WTC11 (cell line): ENCODE data around the gene SLK. TPM values are rescaled to one million over a fixed set of nuclear protein-coding genes. Genes with fewer than 3 reads are reported as not detected.

Source experiments
- ATAC-seq: fragments of 200-7000 bp; cut with Tn5 transposase; 2 replicates; pipeline ENCODE4 v1.10.0; 2021; ENCODE audit warnings: mild to moderate bottlenecking, moderate library complexity
- CTCF ChIA-PET: fragments of 300-600 bp; sonication (Branson Sonifier 250); formaldehyde crosslinking; loops from one replicate; lab custom pipeline; 2021; ENCODE audit warnings: antibody characterized with exemption; lab: Charles Lee
- POLR2A ChIA-PET: fragments of 350-600 bp; sonication (Branson Sonifier 250); formaldehyde crosslinking; loops from one replicate; lab custom pipeline; 2021; ENCODE audit warnings: antibody characterized with exemption; lab: Charles Lee
- DNase-seq: peaks from one replicate; pipeline ENCODE4 v3.0.0; 2021; ENCODE audit warnings: low spot score
- H3K27ac Mint-ChIP-seq: 2 replicates; pipeline ENCODE4 v1.8.0; 2021; ENCODE audit warnings: mixed read lengths
- H3K27me3 Mint-ChIP-seq: 2 replicates; pipeline ENCODE4 v1.8.0; 2021; ENCODE audit warnings: low read depth, mild to moderate bottlenecking, moderate library complexity, mixed read lengths
- H3K36me3 Mint-ChIP-seq: 2 replicates; pipeline ENCODE4 v1.8.0; 2021; ENCODE audit warnings: mixed read lengths
- H3K4me1 Mint-ChIP-seq: 2 replicates; pipeline ENCODE4 v1.8.0; 2022; ENCODE audit warnings: mixed read lengths
- H3K4me3 Mint-ChIP-seq: 2 replicates; pipeline ENCODE4 v1.8.0; 2021; ENCODE audit warnings: mild to moderate bottlenecking, moderate library complexity, mixed read lengths
- H3K9me3 Mint-ChIP-seq: 2 replicates; pipeline ENCODE4 v1.8.0; 2021; ENCODE audit warnings: mixed read lengths
- ELF4 ChIP-seq: sonication (generic); formaldehyde crosslinking; IDR thresholded peaks from 2 replicates; pipeline ENCODE4 v1.8.1; 2022; ENCODE audit warnings: low read depth, mild to moderate bottlenecking, moderate library complexity, missing genetic modification reagents
- GRHL2 ChIP-seq: fragments of 250-450 bp; sonication (Bioruptor Pico); IDR thresholded peaks from 2 replicates; pipeline ENCODE4 v1.8.0; 2022; ENCODE audit warnings: mild to moderate bottlenecking, moderate library complexity; ENCODE audit not compliant: insufficient replicate concordance, severe bottlenecking
- JAZF1 ChIP-seq: fragments of 250-450 bp; sonication (Bioruptor Pico); IDR thresholded peaks from 2 replicates; pipeline ENCODE4 v1.9.0; 2021; ENCODE audit warnings: moderate library complexity, mild to moderate bottlenecking, inconsistent platforms
- MYBL2 ChIP-seq: sonication (generic); formaldehyde crosslinking; IDR thresholded peaks from 2 replicates; pipeline ENCODE4 v1.8.1; 2023; ENCODE audit warnings: mild to moderate bottlenecking, moderate library complexity, missing genetic modification reagents
- NFE2L1 ChIP-seq: sonication (generic); formaldehyde crosslinking; IDR thresholded peaks from 2 replicates; pipeline ENCODE4 v1.8.1; 2023; ENCODE audit warnings: missing genetic modification reagents
- PRRX2 ChIP-seq: fragments of 250-450 bp; sonication (Bioruptor Pico); IDR thresholded peaks from 2 replicates; pipeline ENCODE4 v1.8.0; 2021; ENCODE audit warnings: mild to moderate bottlenecking
- SMAD3 ChIP-seq: sonication (generic); formaldehyde crosslinking; IDR thresholded peaks from 2 replicates; pipeline ENCODE4 v1.8.0; 2022; ENCODE audit warnings: missing genetic modification reagents, mild to moderate bottlenecking, borderline replicate concordance
- total RNA-seq: library from RNA; stranded (reverse); gene quantifications from 3 replicates; pipeline ENCODE4 v1.2.3, GENCODE V29; 2021
- TF ChIP-seq, protein P1 (sequence below): sonication (generic); formaldehyde crosslinking; IDR thresholded peaks from 2 replicates; pipeline ENCODE4 v1.8.0; 2023; ENCODE audit warnings: mild to moderate bottlenecking, missing genetic modification reagents
- TF ChIP-seq, protein P2 (sequence below): sonication (generic); formaldehyde crosslinking; IDR thresholded peaks from 2 replicates; pipeline ENCODE4 v1.8.1; 2022; ENCODE audit warnings: low read depth, mild to moderate bottlenecking, moderate library complexity, missing genetic modification reagents, borderline replicate concordance
- TF ChIP-seq, protein P3 (sequence below): sonication (generic); formaldehyde crosslinking; IDR thresholded peaks from 2 replicates; pipeline ENCODE4 v1.8.1; 2023; ENCODE audit warnings: mild to moderate bottlenecking, missing genetic modification reagents, moderate library complexity
- TF ChIP-seq, protein P4 (sequence below): fragments of 250-450 bp; sonication (Bioruptor Pico); IDR thresholded peaks from 2 replicates; pipeline ENCODE4 v1.9.0; 2021; ENCODE audit warnings: mild to moderate bottlenecking
- TF ChIP-seq, protein P5 (sequence below): sonication (generic); formaldehyde crosslinking; IDR thresholded peaks from 2 replicates; pipeline ENCODE4 v1.8.0; 2022; ENCODE audit warnings: mild to moderate bottlenecking, missing genetic modification reagents
- TF ChIP-seq, protein P6 (sequence below): sonication (generic); formaldehyde crosslinking; IDR thresholded peaks from 2 replicates; pipeline ENCODE4 v1.8.1; 2022; ENCODE audit warnings: low read depth, missing genetic modification reagents, borderline replicate concordance
- TF ChIP-seq, protein P7 (sequence below): sonication (generic); formaldehyde crosslinking; IDR thresholded peaks from 2 replicates; pipeline ENCODE4 v1.8.1; 2022; ENCODE audit warnings: mild to moderate bottlenecking, missing genetic modification reagents, moderate library complexity, borderline replicate concordance
- TF ChIP-seq, protein P8 (sequence below): sonication (generic); formaldehyde crosslinking; IDR thresholded peaks from 2 replicates; pipeline ENCODE4 v1.8.1; 2023; ENCODE audit warnings: mild to moderate bottlenecking, missing genetic modification reagents

Gene SLK
- total RNA-seq, 1 experiment from 2014 or later, result 19.2 TPM

DNA sequence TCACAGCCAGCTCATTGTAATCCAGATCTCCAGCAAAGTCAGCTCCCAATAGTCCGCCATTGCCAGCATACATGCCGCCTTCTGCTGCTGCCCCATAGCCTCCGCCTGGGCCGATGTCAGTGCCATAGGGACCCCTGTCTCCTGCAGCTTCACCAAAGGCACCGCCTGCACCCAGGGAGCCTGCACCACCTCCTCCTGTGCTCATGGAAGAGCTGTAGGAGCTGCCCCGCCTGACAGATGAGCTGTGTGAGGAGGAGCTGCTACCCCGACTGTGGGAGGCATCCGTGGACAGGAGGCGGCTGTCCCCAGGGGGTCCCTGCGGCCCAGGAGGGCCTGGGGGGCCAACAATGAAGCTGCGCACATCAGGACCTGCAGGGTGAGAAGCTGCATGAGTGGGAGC is 67.0 kb downstream of the SLK start (continued):
- TF ChIP-seq, protein P1, sequence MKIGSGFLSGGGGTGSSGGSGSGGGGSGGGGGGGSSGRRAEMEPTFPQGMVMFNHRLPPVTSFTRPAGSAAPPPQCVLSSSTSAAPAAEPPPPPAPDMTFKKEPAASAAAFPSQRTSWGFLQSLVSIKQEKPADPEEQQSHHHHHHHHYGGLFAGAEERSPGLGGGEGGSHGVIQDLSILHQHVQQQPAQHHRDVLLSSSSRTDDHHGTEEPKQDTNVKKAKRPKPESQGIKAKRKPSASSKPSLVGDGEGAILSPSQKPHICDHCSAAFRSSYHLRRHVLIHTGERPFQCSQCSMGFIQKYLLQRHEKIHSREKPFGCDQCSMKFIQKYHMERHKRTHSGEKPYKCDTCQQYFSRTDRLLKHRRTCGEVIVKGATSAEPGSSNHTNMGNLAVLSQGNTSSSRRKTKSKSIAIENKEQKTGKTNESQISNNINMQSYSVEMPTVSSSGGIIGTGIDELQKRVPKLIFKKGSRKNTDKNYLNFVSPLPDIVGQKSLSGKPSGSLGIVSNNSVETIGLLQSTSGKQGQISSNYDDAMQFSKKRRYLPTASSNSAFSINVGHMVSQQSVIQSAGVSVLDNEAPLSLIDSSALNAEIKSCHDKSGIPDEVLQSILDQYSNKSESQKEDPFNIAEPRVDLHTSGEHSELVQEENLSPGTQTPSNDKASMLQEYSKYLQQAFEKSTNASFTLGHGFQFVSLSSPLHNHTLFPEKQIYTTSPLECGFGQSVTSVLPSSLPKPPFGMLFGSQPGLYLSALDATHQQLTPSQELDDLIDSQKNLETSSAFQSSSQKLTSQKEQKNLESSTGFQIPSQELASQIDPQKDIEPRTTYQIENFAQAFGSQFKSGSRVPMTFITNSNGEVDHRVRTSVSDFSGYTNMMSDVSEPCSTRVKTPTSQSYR, result no peak
- TF ChIP-seq, protein P2, sequence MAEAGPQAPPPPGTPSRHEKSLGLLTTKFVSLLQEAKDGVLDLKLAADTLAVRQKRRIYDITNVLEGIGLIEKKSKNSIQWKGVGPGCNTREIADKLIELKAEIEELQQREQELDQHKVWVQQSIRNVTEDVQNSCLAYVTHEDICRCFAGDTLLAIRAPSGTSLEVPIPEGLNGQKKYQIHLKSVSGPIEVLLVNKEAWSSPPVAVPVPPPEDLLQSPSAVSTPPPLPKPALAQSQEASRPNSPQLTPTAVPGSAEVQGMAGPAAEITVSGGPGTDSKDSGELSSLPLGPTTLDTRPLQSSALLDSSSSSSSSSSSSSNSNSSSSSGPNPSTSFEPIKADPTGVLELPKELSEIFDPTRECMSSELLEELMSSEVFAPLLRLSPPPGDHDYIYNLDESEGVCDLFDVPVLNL (CRISPR knock-in tag), result no peak
- TF ChIP-seq JAZF1, result no peak
- TF ChIP-seq, protein P3, sequence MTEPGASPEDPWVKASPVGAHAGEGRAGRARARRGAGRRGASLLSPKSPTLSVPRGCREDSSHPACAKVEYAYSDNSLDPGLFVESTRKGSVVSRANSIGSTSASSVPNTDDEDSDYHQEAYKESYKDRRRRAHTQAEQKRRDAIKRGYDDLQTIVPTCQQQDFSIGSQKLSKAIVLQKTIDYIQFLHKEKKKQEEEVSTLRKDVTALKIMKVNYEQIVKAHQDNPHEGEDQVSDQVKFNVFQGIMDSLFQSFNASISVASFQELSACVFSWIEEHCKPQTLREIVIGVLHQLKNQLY (CRISPR knock-in tag), result no peak
- no peak for TF ChIP-seq GRHL2 (CRISPR knock-in tag)

DNA sequence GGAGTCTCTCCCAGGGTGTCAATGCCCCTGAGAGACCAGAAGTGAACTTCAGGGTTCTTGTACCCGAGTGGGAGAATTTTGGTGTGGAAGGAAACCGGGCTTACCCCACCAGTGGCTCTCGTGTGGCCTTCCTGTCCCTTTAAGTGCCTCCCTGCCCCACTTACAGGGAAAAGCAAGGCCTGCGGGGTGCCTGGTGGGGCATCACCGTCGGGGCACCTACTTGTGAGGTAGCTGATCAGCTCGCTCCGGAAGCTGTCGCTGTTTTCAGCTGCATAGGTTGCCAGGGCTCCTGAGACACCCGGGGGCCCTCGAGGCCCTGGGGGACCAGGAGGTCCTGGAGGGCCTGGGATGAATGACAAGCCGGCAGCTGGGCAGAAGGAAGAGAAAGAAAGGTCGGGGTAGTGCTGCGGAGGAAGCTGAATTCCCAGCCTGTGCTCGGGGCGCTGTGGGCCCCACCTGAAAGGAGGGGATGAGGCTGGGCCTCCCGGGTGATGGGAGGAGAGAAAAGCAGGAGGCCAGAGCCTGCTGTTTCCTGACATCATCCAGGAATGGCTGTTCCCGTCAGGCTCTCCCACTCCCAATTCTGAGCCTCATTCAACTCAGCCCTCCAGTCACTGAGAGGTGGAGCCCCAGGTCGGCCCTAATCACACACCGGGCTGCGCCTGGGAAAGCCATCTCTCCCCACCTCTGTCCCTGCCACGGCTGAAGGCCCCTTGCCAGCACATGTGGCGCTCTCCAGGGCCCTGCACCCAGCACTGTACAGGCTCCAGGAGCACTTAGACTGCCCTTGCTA is 67.7 kb downstream of the SLK start:
- H3K27me3 Mint-ChIP-seq, result no peaks in the 10 kb centered on the region
- H3K27ac Mint-ChIP-seq, result no peak overlapping the region
- H3K4me3 Mint-ChIP-seq, result no peak overlapping the region
- H3K9me3 Mint-ChIP-seq, result no peaks in the 10 kb centered on the region
- ATAC-seq (no peak), DNase-seq (no peak)
- POLR2A ChIA-PET, result interaction anchor here (2.1 kb wide), 1 partner anchor 87 kb away, joined by 5 read pairs; the partner anchor contains the start of gene SFR1
- H3K4me1 Mint-ChIP-seq, result peaks cover 27% of the 10 kb centered on the region
- 0 out of 2 replicates have a peak, but pooled peaks cover 2% of the 10 kb centered on the region for H3K36me3 Mint-ChIP-seq
- TF ChIP-seq, protein P4, sequence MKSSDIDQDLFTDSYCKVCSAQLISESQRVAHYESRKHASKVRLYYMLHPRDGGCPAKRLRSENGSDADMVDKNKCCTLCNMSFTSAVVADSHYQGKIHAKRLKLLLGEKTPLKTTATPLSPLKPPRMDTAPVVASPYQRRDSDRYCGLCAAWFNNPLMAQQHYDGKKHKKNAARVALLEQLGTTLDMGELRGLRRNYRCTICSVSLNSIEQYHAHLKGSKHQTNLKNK (CRISPR knock-in tag), result no peak
- CTCF ChIA-PET, result interaction anchor here (0.6 to 2.0 kb wide), 7 partner anchors 10 to 319 kb away, joined by 3 to 8 read pairs (median 4); partner anchors contain the start of gene CFAP58

DNA sequence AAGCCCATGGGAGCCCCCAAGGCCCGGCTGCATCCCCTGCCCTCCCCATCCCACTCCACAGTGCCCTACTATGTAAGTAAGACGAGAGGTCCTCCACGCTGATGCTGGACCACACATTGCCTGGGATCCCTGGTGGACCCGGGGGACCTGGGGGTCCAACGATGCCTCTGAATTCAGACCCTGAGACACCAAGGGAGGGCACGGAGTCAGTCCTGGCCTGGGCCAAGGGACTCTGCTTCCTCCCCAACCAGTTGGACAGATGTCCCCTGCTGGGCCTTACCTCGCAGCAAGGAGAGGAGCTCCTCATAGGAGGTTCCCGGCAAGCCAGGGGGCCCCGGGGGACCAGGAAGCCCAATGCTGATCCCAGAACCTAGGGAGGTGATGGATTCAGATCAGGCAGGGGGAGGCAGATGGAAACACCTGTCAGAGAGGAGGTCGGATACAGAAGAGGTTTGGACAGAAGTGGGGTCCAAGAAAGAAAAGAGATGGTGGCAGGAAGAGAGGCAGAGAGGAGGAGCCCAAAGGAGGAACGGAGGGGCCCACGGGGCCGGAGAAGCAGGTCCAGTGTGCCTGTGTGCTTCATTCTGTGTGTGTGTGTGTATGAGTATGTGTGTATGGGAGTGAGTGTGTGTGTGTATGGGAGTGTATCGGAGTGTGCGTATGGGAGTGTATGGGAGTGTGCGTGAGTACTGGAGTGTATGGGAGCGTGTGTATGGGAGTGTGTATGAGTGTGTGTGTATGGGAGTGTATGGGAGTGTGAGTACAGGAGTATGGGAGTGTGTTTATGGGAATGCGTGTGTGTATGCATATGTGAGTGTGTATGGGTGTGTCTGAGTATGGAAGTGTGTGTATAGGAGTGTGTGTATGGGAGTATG is 68.5 kb downstream of the SLK start:
- Mint-ChIP-seq H3K27me3 (no peaks in the 10 kb centered on the region; the same call in 1 of the 2 replicates), H3K4me1 (peaks cover 27% of the 10 kb centered on the region), H3K36me3 (0 out of 2 replicates have a peak, but pooled peaks cover 2% of the 10 kb centered on the region), H3K4me3 (no peak overlapping the region), H3K9me3 (no peaks in the 10 kb centered on the region), H3K27ac (no peak overlapping the region)
- ChIA-PET POLR2A (no interaction called here), CTCF (interaction anchor here (1.6 kb wide), 1 partner anchor 147 kb away, joined by 5 read pairs; no protein-coding TSS in a partner anchor)
- TF ChIP-seq PRRX2 (no peak), NFE2L1 (no peak), ELF4 (no peak), SMAD3 (CRISPR knock-in tag) (no peak), MYBL2 (CRISPR knock-in tag) (no peak)
- TF ChIP-seq, protein P5, sequence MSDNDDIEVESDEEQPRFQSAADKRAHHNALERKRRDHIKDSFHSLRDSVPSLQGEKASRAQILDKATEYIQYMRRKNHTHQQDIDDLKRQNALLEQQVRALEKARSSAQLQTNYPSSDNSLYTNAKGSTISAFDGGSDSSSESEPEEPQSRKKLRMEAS (CRISPR knock-in tag), result no peak
- TF ChIP-seq, protein P6, sequence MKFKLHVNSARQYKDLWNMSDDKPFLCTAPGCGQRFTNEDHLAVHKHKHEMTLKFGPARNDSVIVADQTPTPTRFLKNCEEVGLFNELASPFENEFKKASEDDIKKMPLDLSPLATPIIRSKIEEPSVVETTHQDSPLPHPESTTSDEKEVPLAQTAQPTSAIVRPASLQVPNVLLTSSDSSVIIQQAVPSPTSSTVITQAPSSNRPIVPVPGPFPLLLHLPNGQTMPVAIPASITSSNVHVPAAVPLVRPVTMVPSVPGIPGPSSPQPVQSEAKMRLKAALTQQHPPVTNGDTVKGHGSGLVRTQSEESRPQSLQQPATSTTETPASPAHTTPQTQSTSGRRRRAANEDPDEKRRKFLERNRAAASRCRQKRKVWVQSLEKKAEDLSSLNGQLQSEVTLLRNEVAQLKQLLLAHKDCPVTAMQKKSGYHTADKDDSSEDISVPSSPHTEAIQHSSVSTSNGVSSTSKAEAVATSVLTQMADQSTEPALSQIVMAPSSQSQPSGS (CRISPR knock-in tag), result no peak
- TF ChIP-seq, protein P7, sequence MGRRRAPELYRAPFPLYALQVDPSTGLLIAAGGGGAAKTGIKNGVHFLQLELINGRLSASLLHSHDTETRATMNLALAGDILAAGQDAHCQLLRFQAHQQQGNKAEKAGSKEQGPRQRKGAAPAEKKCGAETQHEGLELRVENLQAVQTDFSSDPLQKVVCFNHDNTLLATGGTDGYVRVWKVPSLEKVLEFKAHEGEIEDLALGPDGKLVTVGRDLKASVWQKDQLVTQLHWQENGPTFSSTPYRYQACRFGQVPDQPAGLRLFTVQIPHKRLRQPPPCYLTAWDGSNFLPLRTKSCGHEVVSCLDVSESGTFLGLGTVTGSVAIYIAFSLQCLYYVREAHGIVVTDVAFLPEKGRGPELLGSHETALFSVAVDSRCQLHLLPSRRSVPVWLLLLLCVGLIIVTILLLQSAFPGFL (CRISPR knock-in tag), result no peak
- TF ChIP-seq, protein P8, sequence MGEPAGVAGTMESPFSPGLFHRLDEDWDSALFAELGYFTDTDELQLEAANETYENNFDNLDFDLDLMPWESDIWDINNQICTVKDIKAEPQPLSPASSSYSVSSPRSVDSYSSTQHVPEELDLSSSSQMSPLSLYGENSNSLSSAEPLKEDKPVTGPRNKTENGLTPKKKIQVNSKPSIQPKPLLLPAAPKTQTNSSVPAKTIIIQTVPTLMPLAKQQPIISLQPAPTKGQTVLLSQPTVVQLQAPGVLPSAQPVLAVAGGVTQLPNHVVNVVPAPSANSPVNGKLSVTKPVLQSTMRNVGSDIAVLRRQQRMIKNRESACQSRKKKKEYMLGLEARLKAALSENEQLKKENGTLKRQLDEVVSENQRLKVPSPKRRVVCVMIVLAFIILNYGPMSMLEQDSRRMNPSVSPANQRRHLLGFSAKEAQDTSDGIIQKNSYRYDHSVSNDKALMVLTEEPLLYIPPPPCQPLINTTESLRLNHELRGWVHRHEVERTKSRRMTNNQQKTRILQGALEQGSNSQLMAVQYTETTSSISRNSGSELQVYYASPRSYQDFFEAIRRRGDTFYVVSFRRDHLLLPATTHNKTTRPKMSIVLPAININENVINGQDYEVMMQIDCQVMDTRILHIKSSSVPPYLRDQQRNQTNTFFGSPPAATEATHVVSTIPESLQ (CRISPR knock-in tag), result no peak
- DNase-seq, result no peak
- no peak for ATAC-seq
